Astrocyte (in vitro differentiated cells and primary cell): Measurements from ENCODE around the gene MTRR.

Source experiments
- CTCF ChIP-seq: IDR thresholded peaks from 2 replicates; pipeline ENCODE4 v1.5.1; 2011; ENCODE audit warnings: low read depth, mild to moderate bottlenecking, inconsistent platforms, low read length, moderate library complexity; ENCODE audit not compliant: insufficient read depth
- EZH2 ChIP-seq: IDR thresholded peaks from 2 replicates; pipeline ENCODE4 v1.6.1; 2012; ENCODE audit warnings: mild to moderate bottlenecking, low read length, inconsistent platforms; ENCODE audit not compliant: insufficient read depth

DNA sequence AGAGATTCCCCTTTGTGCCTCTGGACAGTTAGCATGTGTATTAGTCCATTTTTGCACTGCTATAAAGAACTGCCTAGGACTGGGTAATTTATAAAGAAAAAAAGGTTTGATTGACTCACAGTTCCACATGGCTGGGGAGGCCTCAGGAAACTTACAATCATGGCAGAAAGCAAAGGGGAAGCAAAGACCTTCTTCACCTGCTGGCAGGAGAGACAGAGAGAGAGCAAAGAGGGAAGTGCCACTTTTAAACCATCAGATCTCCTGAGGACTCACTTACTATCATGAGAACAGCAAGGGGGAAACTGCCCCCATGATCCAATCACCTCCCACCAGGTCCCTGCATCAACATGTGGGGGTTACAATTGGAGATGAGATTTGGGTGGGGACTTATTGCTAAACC is 24.0 kb upstream of the MTRR start:
- TF ChIP-seq EZH2 (no peak), CTCF (no peak)
